ENCODE results near the gene NMNAT3. TPM values are rescaled to one million over a fixed set of nuclear protein-coding genes. Genes with fewer than 3 reads are reported as not detected.

NMNAT3 gene
- polyA plus RNA-seq, 1 donor (not counting 4 experiments of a cell fraction or from before 2014, with no cell fraction given): 1.6 TPM

GRCh38 chr3:139638518-139638917, 39.3 kb downstream of the NMNAT3 start:
- H3K9me3 ChIP-seq (ENCODE audit: control insufficient read depth, low read depth, low read length): no peaks in the 10 kb centered on the region
- no peak overlapping the region for H3K4me3 ChIP-seq (ENCODE audit: control insufficient read depth in 2 of 3, extremely low read depth in 1 of 3, insufficient read depth in 2 of 3, low read depth in 1 of 3, low read length in 3 of 3)
- TF ChIP-seq EZH2 (IDR thresholded peaks at IDR 0.05; ENCODE audit: low read length) (no peak), CTCF (optimal IDR thresholded peaks at IDR 0.05 in 1 of 3, IDR thresholded peaks at IDR 0.05 in 1 of 3, conservative IDR thresholded peaks at IDR 0.05 in 1 of 3; ENCODE audit: extremely low read depth in 1 of 3, insufficient read depth in 2 of 3, low read length in 3 of 3) (no peak)
- no peaks in the 10 kb centered on the region for H4K20me1 ChIP-seq (ENCODE audit: control insufficient read depth, extremely low read depth, insufficient read depth, low read length)
- H3K9me1 ChIP-seq (ENCODE audit: control insufficient read depth, extremely low read depth, insufficient read depth, low read length): no peaks in the 10 kb centered on the region
- no peak overlapping the region for H3K9ac ChIP-seq (ENCODE audit: control insufficient read depth, extremely low read depth, insufficient read depth, low read length)
- no peak overlapping the region for H3K27ac ChIP-seq (ENCODE audit: control insufficient read depth, insufficient read depth, low read length)
- DNase-seq (ENCODE audit: low read depth, low spot score) (no peak), FAIRE-seq (no peak)
- no peaks in the 10 kb centered on the region for H3K36me3 ChIP-seq (ENCODE audit: control insufficient read depth in 2 of 2, extremely low read depth in 1 of 2, insufficient read depth in 2 of 2, low read length in 2 of 2)
- no peak overlapping the region for H3K4me2 ChIP-seq (ENCODE audit: control insufficient read depth, extremely low read depth, insufficient read depth, low read depth, low read length)
- no peaks in the 10 kb centered on the region for H3K27me3 ChIP-seq (ENCODE audit: control insufficient read depth, extremely low read depth, insufficient read depth, low read length)
- no peak overlapping the region for H2AFZ ChIP-seq (ENCODE audit: control insufficient read depth, low read length)
- H3K79me2 ChIP-seq (ENCODE audit: control insufficient read depth, insufficient read depth, low read length): no peaks in the 10 kb centered on the region
- H3K4me1 ChIP-seq (ENCODE audit: control insufficient read depth, extremely low read depth, insufficient read depth, low read length): no peaks in the 10 kb centered on the region
- dilution Hi-C loops (cut with MboI; ENCODE audit: extremely low pct_ligation_motif_present, low sequenced_read_pairs): no loop called here

- H3K9me3 ChIP-seq (ENCODE audit: control insufficient read depth, low read depth, low read length): no peaks in the 10 kb centered on the region
- no peak overlapping the region for H3K27ac ChIP-seq (ENCODE audit: control insufficient read depth, insufficient read depth, low read length)
- DNase-seq (ENCODE audit: low read depth, low spot score) (no peak), FAIRE-seq (no peak)
- H3K9me1 ChIP-seq (ENCODE audit: control insufficient read depth, extremely low read depth, insufficient read depth, low read length): no peaks in the 10 kb centered on the region
- no peak overlapping the region for H3K4me2 ChIP-seq (ENCODE audit: control insufficient read depth, extremely low read depth, insufficient read depth, low read depth, low read length)
- no peak for TF ChIP-seq EZH2 (IDR thresholded peaks at IDR 0.05; ENCODE audit: low read length)
- no peak for TF ChIP-seq CTCF (optimal IDR thresholded peaks at IDR 0.05 in 1 of 3, IDR thresholded peaks at IDR 0.05 in 1 of 3, conservative IDR thresholded peaks at IDR 0.05 in 1 of 3; ENCODE audit: extremely low read depth in 1 of 3, insufficient read depth in 2 of 3, low read length in 3 of 3)
- dilution Hi-C loops (cut with MboI; ENCODE audit: extremely low pct_ligation_motif_present, low sequenced_read_pairs): no loop called here
- H3K36me3 ChIP-seq (ENCODE audit: control insufficient read depth in 2 of 2, extremely low read depth in 1 of 2, insufficient read depth in 2 of 2, low read length in 2 of 2): no peaks in the 10 kb centered on the region
- no peaks in the 10 kb centered on the region for H3K4me1 ChIP-seq (ENCODE audit: control insufficient read depth, extremely low read depth, insufficient read depth, low read length)
- H3K79me2 ChIP-seq (ENCODE audit: control insufficient read depth, insufficient read depth, low read length): no peaks in the 10 kb centered on the region
- H3K27me3 ChIP-seq (ENCODE audit: control insufficient read depth, extremely low read depth, insufficient read depth, low read length): no peaks in the 10 kb centered on the region
- no peak overlapping the region for H3K4me3 ChIP-seq (ENCODE audit: control insufficient read depth in 2 of 3, extremely low read depth in 1 of 3, insufficient read depth in 2 of 3, low read depth in 1 of 3, low read length in 3 of 3)
- no peak overlapping the region for H3K9ac ChIP-seq (ENCODE audit: control insufficient read depth, extremely low read depth, insufficient read depth, low read length)
- H4K20me1 ChIP-seq (ENCODE audit: control insufficient read depth, extremely low read depth, insufficient read depth, low read length): no peaks in the 10 kb centered on the region
- H2AFZ ChIP-seq (ENCODE audit: control insufficient read depth, low read length): no peak overlapping the region
Observed at GRCh38 chr3:139636511-139636910, 41.3 kb downstream of the NMNAT3 start.

All from keratinocyte (primary cell).